NCI-H2029 (cell line): ENCODE measurements around the gene ST3GAL6.

Experiments used
- DNase-seq: peaks from one replicate; lab custom pipeline; 2025; lab: John Stamatoyannopoulos, UW

The ST3GAL6 gene

DNA sequence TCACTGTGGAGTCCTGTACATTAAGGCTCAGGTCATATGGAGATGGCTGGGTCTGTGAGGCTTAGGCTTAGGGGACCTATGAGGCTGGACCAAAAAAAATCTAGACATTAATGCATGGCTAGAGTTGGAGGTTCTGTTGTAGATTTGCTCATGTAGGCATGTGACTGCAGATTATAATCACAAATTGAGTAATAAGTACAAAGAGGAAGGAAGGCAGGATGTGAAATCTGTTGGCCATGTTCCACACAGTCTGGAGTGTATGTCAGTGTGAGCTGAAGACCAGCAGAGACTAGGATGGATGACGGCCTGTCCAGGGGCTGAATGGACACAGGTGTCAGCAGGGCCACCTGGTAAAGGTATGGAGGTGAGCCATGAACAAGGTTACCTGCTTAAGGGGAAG, at the start of gene ST3GAL6:
Gene ST3GAL6, plus strand, starts transcription at position 265 of the 400 bp plus-strand sequence. CDS start 5,101 bp downstream, outside the sequence.
- DNase-seq = no peak

GRCh38 chr3:98713984-98714383, 49.2 kb upstream of the ST3GAL6 start:
- no peak for DNase-seq

GRCh38 chr3:98717584-98717983, 45.6 kb upstream of the ST3GAL6 start:
- no peak for DNase-seq

DNA sequence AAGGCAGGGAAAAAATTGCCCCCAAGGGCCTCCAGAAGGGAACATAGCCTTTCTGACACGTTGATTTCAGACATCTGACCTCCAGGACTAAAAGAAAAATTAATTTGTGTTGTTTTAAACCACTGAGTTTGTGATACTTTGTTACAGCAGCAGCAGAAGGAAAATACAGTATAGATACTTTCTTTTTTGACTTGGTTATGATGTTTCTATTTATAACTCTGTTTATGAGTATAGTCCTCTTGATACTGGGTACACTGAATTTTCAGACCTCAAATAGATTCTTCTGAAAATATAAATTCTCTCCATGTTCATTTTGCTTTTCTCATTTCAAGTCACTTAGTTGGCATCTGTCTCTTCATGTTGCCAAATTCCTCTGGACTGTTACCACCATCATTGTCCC, 44.4 kb upstream of the ST3GAL6 start:
- DNase-seq = no peak

- no peak for DNase-seq
These were observed 41.4 kb upstream of the ST3GAL6 start for GRCh38 chr3:98721776-98722175.

GRCh38 chr3:98722389-98722788, 40.8 kb upstream of the ST3GAL6 start:
- DNase-seq = no peak

DNA sequence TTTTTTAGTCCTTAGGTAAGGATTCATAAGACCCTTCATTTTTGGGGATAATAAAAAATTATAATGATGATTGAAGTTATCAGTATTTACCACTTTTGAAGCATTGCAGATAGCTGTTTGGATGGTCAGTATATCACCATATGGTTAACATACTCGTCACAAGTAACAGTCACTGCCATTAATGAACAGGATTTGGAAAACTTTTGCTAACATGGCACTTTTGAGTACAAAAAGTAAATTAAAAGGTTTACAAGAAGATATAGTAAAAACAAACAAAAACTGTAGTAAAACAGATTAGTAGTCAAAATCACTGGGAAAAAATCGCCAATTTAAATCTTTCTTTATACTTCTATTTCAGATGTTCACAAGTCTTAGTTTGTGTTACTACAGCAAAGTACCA, 37.8 kb upstream of the ST3GAL6 start:
- no peak for DNase-seq

GRCh38 chr3:98726084-98726483, 37.1 kb upstream of the ST3GAL6 start:
- no peak for DNase-seq

DNA sequence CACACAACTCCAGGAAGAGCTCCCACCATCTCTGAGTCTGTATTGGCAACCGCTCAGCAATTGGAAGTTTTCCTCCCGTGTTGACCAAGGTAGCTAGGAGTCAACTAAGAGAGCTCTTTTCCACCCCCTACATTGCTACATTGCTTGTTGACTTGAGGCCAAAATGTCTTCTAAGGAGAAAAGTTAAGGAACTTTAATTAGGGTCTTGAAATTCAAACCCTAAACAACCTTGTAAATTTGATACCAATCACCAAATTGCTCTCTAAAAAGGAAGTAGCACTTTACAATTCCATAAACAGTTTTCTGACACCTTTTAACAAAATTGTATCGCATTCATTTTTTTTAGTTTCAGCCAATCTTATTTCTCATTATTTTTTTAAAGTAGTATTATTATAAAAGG, 35.5 kb upstream of the ST3GAL6 start:
- DNase-seq = no peak

- no peak for DNase-seq
These were observed 34.5 kb upstream of the ST3GAL6 start for GRCh38 chr3:98728672-98729071.

GRCh38 chr3:98730338-98730737, 32.8 kb upstream of the ST3GAL6 start:
- DNase-seq = no peak

DNA sequence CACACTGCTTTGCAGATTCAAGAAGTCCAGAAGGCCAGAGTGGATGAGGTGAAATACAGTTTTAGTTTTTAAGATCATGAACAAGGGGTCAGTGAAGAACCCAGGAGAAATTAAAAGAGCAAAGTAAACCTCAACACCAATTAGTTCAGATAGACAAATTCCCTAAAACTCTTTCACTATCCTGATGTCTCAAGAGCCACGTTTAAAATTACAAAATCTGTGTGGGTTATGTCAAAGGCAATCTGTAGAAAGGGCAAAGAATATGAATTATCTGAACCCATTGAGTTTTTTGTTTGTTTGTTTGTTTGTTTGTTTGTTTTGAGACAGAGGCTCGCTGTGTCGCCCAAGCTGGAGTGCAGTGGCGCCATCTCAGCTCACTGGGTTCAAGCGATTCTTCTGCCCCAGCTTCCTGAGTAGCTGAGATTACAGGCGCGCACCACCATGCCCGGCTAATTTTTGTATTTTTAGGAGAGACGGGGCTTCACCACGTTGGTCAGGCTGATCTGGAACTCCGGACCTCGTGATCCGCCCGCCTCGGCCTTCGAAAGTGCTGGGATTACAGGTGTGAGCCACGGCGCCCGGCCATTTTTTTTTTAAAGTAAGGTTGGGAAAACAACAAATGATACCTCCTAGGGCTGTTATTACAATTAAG, 32.1 kb upstream of the ST3GAL6 start:
- no peak for DNase-seq

DNA sequence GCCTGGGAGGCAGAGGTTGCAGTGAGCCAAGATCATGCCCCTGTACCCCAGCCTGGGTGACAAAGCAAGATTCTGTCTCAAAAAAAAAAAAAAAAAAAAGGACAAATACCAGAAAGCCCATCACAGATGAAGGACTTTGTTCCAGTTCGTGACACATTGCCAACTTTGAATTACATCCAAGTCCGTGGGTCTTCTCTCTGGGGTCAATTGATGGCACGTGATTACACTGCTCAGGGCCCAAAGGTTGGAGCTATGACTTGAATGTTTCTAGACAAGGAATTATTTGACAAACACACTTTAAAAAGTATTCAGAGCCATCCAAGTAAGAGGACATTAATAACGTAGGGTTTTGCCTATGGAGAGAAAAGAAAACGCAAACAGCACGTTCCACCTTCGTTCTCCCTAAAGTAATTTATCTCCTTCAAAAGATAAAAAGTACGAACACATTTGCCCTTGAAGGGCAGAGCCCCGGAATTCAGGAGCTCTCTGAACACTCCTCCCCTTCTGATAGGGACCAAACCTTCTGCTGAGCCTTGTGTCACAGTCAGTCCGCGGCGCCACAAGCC, 31.3 kb upstream of the ST3GAL6 start:
- no peak for DNase-seq

DNA sequence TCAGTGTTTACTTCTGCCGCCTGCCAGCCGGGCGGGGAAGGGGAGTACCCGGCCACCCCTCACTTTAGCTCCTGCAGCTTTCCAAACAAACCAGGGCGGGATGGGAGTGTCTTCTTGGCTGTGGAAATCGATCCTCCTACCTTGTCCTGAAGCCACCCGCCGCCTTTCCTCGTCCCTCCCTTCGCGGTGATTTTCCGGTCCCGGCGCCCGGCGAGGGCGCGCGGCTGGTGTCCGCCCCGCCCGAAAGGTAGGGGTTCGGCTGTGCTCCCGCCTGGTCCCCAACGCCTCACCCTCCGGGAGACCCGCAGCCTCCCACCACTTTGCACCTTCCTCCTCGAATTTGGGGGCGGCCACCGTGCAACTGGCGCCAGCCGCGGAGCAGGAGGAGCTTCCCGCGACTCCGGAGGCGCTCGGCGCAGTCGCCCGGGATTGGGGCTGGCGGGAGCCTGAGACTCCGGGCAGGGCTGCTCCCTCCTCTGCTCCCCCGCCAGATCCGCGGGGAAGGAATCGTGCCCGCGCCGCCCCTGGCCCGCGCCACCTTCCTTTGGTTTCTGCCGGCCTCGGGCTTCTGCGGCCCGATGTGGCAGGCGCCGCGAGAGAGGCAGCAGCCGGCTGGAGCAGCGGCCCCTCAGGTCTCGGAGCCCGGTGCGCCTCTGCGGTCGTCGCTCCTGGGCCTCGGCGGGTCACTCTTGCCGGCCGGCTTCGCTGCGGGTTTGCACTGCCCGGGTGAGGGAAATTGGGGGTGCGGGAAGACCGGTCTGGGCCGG, 30.7 kb upstream of the ST3GAL6 start:
- no peak for DNase-seq

GRCh38 chr3:98733053-98733811, 29.9 kb upstream of the ST3GAL6 start:
- DNase-seq = no peak

DNA sequence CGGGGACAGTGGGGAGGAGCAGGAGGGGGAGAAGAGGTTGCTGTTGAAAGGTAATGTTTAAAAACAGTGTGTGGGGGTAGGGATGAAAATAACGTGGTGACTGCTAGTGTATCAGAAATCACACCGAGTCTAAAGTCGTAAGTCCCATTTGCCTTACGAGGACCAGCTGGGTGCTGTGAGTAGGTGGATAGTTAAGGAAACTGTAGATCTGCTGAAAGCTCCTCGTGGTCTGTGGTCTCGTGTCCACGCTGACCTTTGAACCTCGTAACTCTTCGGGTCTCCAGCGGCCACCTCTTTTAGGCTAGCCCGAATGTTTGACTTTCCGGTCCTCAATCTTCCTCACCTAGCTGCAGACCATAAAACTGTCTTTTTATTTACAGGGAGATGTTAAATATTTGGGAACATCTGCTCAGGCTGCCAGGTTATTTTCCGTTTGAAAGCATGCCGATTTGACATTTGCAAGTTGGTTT, 29.3 kb upstream of the ST3GAL6 start:
- DNase-seq = no peak

GRCh38 chr3:98734306-98734705, 28.8 kb upstream of the ST3GAL6 start:
- DNase-seq = no peak

- no peak for DNase-seq
These were observed 28.4 kb upstream of the ST3GAL6 start for GRCh38 chr3:98734735-98735134.

DNA sequence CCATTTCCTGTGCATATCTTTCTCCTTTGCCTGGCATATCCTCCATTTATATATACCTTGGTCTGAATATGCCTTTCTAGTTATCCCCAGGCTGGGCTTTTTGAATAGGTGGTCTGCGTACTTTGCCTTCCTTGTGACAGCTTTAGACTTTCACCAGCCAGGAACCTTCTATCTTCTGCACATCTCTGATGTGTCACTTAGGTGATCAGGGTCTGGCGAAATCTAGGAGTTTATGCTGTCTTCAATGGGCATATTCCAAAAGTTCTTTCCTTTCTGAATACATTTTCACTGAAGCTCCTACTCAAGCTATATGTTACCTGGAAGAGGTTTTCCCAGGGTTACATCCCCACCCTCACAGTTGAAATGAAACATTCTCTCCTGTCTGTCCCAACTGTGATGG, 27.8 kb upstream of the ST3GAL6 start:
- no peak for DNase-seq

DNA sequence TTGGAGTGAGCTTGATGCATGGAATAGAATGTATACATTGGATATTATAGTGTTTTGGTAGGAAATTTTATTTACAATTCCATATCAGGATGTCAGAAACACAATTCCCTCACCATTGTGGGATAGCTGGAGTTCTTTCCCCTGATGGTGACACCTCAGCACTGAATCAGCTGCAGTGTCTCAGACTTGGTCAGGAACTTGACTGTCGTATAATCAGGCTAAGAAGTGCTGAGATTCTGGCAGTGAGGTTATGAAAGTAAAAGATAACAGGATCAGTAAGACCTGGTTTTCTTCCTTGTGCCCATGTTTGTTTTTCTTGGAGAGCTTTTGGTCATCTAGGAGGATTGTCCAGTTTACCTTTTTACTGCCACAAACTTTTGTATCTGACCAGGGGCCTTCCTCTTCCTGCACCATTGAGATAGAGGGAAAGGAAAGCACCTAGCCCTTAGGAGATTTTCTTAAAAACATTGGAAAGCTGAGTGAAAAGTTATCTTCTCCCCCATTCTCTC, 27.3 kb upstream of the ST3GAL6 start:
- no peak for DNase-seq

DNA sequence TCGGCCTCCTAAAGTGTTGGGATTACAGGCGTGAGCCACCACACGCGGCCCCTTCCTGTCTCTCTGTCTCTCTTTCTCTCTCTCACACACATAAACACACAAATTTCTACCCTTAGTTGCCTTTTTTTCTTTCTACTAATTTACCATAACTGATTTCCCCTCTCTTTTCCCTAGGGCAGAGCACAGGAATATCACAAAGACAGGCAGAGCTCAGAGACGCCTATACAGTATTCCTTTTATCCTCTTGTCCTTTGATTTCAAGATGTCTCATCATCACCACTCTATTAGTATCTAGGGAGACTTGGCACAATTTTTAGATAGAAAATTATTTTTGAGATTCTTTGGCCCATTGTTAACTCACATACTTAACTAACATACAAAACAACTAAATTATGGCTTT, 25.8 kb upstream of the ST3GAL6 start:
- no peak for DNase-seq

DNA sequence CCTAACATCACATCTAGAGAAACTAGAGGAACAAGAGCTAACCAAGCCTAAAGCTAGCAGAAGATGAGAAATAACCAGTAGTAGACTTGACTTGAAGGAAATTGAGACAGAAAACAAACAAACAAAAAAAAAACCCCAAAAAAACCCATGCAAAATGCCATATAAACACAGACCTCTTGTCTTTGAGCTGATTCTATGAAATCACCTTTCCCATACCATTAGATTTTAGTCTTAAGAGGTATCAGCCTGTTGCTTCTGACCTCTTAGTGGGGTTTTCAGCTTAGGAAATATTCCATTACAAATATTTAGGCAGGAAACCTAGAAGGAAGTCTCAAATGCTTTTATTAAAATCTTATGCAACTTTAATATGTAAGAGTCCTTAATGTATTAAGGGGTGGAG, 23.9 kb upstream of the ST3GAL6 start:
- no peak for DNase-seq
